Measurements from ENCODE around the gene FRRS1L.

Gene FRRS1L

GRCh38 chr9:109172935-109173334, 5.9 kb upstream of the FRRS1L start:
- no peak for DNase-seq

GRCh38 chr9:109171926-109172325, 4.9 kb upstream of the FRRS1L start:
- no peak for DNase-seq

- DNase-seq, result no peak
These were observed 1.1 kb upstream of the FRRS1L start for GRCh38 chr9:109168170-109168569.

- no peak for DNase-seq
These were observed 667 bp upstream of the FRRS1L start for GRCh38 chr9:109167716-109168115.

- DNase-seq, result no peak
These were observed 778 bp downstream of the FRRS1L start for GRCh38 chr9:109166171-109166770.

- DNase-seq, result no peak
These were observed 3.0 kb downstream of the FRRS1L start for GRCh38 chr9:109164042-109164441.

- no peak for DNase-seq
These were observed 3.9 kb downstream of the FRRS1L start for GRCh38 chr9:109163194-109163593.

- DNase-seq, result no peak
These were observed 4.4 kb downstream of the FRRS1L start for GRCh38 chr9:109162677-109163076.

GRCh38 chr9:109161471-109161870, 5.6 kb downstream of the FRRS1L start:
- no peak for DNase-seq

- no peak for DNase-seq
These were observed 7.5 kb downstream of the FRRS1L start for GRCh38 chr9:109159583-109159982.

- no peak for DNase-seq
These were observed 8.4 kb downstream of the FRRS1L start for GRCh38 chr9:109158651-109159050.

- no peak for DNase-seq
These were observed 10.3 kb downstream of the FRRS1L start for GRCh38 chr9:109156708-109157107.

- DNase-seq, result no peak
These were observed 16.0 kb downstream of the FRRS1L start for GRCh38 chr9:109150925-109151545.

GRCh38 chr9:109149722-109150121, 17.3 kb downstream of the FRRS1L start:
- DNase-seq, result no peak

GRCh38 chr9:109149089-109149488, 18.0 kb downstream of the FRRS1L start:
- no peak for DNase-seq

GRCh38 chr9:109145051-109145450, 22.0 kb downstream of the FRRS1L start:
- no peak for DNase-seq

GRCh38 chr9:109143881-109144562, 23.0 kb downstream of the FRRS1L start:
- DNase-seq, result no peak

GRCh38 chr9:109141375-109141774, 25.7 kb downstream of the FRRS1L start:
- no peak for DNase-seq

- DNase-seq, result no peak
These were observed 27.2 kb downstream of the FRRS1L start for GRCh38 chr9:109139851-109140250.

GRCh38 chr9:109138421-109138820, 28.6 kb downstream of the FRRS1L start:
- no peak for DNase-seq

GRCh38 chr9:109134167-109134578, 32.9 kb downstream of the FRRS1L start:
- DNase-seq, result no peak

- DNase-seq, result no peak
These were observed 33.5 kb downstream of the FRRS1L start for GRCh38 chr9:109133533-109133932.

GRCh38 chr9:109132567-109133021, 34.5 kb downstream of the FRRS1L start:
- DNase-seq, result no peak

- DNase-seq, result no peak
These were observed 37.4 kb downstream of the FRRS1L start for GRCh38 chr9:109129470-109130197.
